Fibroblast of lung (primary cell): ENCODE results near the gene TIAM1. TPM values are rescaled to one million over a fixed set of nuclear protein-coding genes. Genes with fewer than 3 reads are reported as not detected.

ENCODE experiments used
- DNase-seq, 2 donors: peaks; one replicate each; pipeline versions ENCODE4 v3.0.0 to v3.0.0-alpha.2; 2010; ENCODE audit warnings: low read depth in 2 of 2
- H2AFZ ChIP-seq: 2 replicates; pipeline ENCODE4 v1.5.1; 2012; ENCODE audit warnings: low read length, control low read depth, inconsistent platforms
- H3K27ac ChIP-seq: 2 replicates; pipeline ENCODE4 v1.5.1; 2011; ENCODE audit warnings: low read length, control low read depth; ENCODE audit not compliant: insufficient read depth
- H3K27me3 ChIP-seq: 2 replicates; pipeline ENCODE4 v1.5.1; 2011; ENCODE audit warnings: mild to moderate bottlenecking, low read length; ENCODE audit not compliant: control insufficient read depth, insufficient read depth
- H3K36me3 ChIP-seq: 2 replicates; pipeline ENCODE4 v1.5.1; 2011; ENCODE audit warnings: low read length; ENCODE audit not compliant: control insufficient read depth, insufficient read depth
- H3K4me1 ChIP-seq: 2 replicates; pipeline ENCODE4 v1.5.1; 2011; ENCODE audit warnings: low read length; ENCODE audit not compliant: control insufficient read depth, insufficient read depth; ENCODE audit errors: extremely low read depth
- H3K4me2 ChIP-seq: 2 replicates; pipeline ENCODE4 v1.5.1; 2011; ENCODE audit warnings: low read length, control low read depth; ENCODE audit not compliant: insufficient read depth; ENCODE audit errors: extremely low read depth
- H3K4me3 ChIP-seq, 4 experiments: fragments of 200-600 bp in 1 of 4; sonication (generic) in 1 of 4; replicated peaks in 1 of 4; 2 replicates each; pipeline ENCODE4 v1.5.1; 2011 to 2016; ENCODE audit warnings: low read length in 4 of 4, low read depth in 3 of 4, mild to moderate bottlenecking in 3 of 4, control low read depth in 2 of 4, inconsistent platforms in 1 of 4, mixed read lengths in 1 of 4; ENCODE audit not compliant: insufficient read depth in 1 of 4; ENCODE audit errors: control extremely low read depth in 1 of 4
- H3K79me2 ChIP-seq: 2 replicates; pipeline ENCODE4 v1.5.1; 2012; ENCODE audit warnings: mild to moderate bottlenecking, low read length, inconsistent platforms; ENCODE audit not compliant: control insufficient read depth, insufficient read depth
- H3K9ac ChIP-seq: 2 replicates; pipeline ENCODE4 v1.5.1; 2011; ENCODE audit warnings: mild to moderate bottlenecking, low read length, control low read depth; ENCODE audit not compliant: insufficient read depth
- H3K9me3 ChIP-seq: 2 replicates; pipeline ENCODE4 v1.5.1; 2012; ENCODE audit warnings: low read depth, low read length; ENCODE audit not compliant: control insufficient read depth, insufficient read depth
- H4K20me1 ChIP-seq: 2 replicates; pipeline ENCODE4 v1.5.1; 2011; ENCODE audit warnings: low read length; ENCODE audit not compliant: control insufficient read depth, insufficient read depth; ENCODE audit errors: extremely low read depth
- CTCF ChIP-seq, 2 donors: IDR thresholded peaks in 1 of 2; conservative IDR thresholded peaks in 1 of 2; 1 replicate in 1 of 2; 2 replicates in 1 of 2; pipeline ENCODE4 v1.5.1; 2011 to 2012; ENCODE audit warnings: low read length in 2 of 2, control low read depth in 1 of 2, inconsistent platforms in 1 of 2, low read depth in 1 of 2, mild to moderate bottlenecking in 1 of 2
- EZH2 ChIP-seq: IDR thresholded peaks from 2 replicates; pipeline ENCODE4 v1.5.1; 2012; ENCODE audit warnings: low read length, control low read depth, mild to moderate bottlenecking; ENCODE audit errors: missing control alignments
- polyA plus RNA-seq, 2 donors: library from polyadenylated mRNA; depleted of rRNA in 1 of 2; stranded (reverse) in 1 of 2; unstranded in 1 of 2; fragments of >200 nt; gene quantifications; 2 replicates each; pipeline ENCODE4 v1.2.1, GENCODE V29; 2011 to 2012; ENCODE audit warnings: missing spikeins in 1 of 2
- total RNA-seq: library from RNA; depleted of rRNA; stranded (reverse); fragments of >200 nt; gene quantifications from 2 replicates; pipeline ENCODE4 v1.2.1, GENCODE V29; 2014

Gene TIAM1
- total and polyA plus RNA-seq, 2 donors (not counting 1 experiment from before 2014, with no cell fraction given) = under 0.01 to 0.52 TPM

GRCh38 chr21:31141389-31142000 is 202.6 kb downstream of the TIAM1 start:
- H2AFZ ChIP-seq = no peak overlapping the region
- no peak for DNase-seq
- H3K4me1 ChIP-seq = no peaks in the 10 kb centered on the region
- H3K27ac ChIP-seq = no peak overlapping the region
- H3K36me3 ChIP-seq = no peaks in the 10 kb centered on the region
- no peaks in the 10 kb centered on the region for H3K27me3 ChIP-seq
- no peaks in the 10 kb centered on the region for H3K79me2 ChIP-seq
- TF ChIP-seq EZH2 (no peak), CTCF (conservative IDR thresholded peaks at IDR 0.05 in 1 of 2, IDR thresholded peaks at IDR 0.05 in 1 of 2; ENCODE audit: low read depth in 1 of 2, low read length in 2 of 2) (no peak)
- H3K9me3 ChIP-seq = no peaks in the 10 kb centered on the region
- H3K4me3 ChIP-seq = no peak overlapping the region
- no peak overlapping the region for H3K9ac ChIP-seq
- no peaks in the 10 kb centered on the region for H4K20me1 ChIP-seq
- H3K4me2 ChIP-seq = no peak overlapping the region

GRCh38 chr21:31140676-31141075 is 203.4 kb downstream of the TIAM1 start:
- no peaks in the 10 kb centered on the region for H3K27me3 ChIP-seq
- H3K79me2 ChIP-seq = no peaks in the 10 kb centered on the region
- no peak for TF ChIP-seq EZH2
- no peak for TF ChIP-seq CTCF (conservative IDR thresholded peaks at IDR 0.05 in 1 of 2, IDR thresholded peaks at IDR 0.05 in 1 of 2; ENCODE audit: low read depth in 1 of 2, low read length in 2 of 2)
- DNase-seq = no peak
- no peak overlapping the region for H2AFZ ChIP-seq
- H3K4me1 ChIP-seq = no peaks in the 10 kb centered on the region
- H3K9me3 ChIP-seq = no peaks in the 10 kb centered on the region
- no peak overlapping the region for H3K27ac ChIP-seq
- H3K4me3 ChIP-seq = no peak overlapping the region
- H4K20me1 ChIP-seq = no peaks in the 10 kb centered on the region
- no peaks in the 10 kb centered on the region for H3K36me3 ChIP-seq
- no peak overlapping the region for H3K4me2 ChIP-seq
- no peak overlapping the region for H3K9ac ChIP-seq

GRCh38 chr21:31140025-31140424 is 204.0 kb downstream of the TIAM1 start:
- Histone ChIP-seq H3K9ac (no peak overlapping the region), H3K4me2 (no peak overlapping the region), H2AFZ (no peak overlapping the region), H4K20me1 (no peaks in the 10 kb centered on the region), H3K79me2 (no peaks in the 10 kb centered on the region), H3K27me3 (no peaks in the 10 kb centered on the region), H3K9me3 (no peaks in the 10 kb centered on the region), H3K4me3 (no peak overlapping the region), H3K4me1 (no peaks in the 10 kb centered on the region), H3K36me3 (no peaks in the 10 kb centered on the region), H3K27ac (no peak overlapping the region)
- TF ChIP-seq EZH2 = no peak
- TF ChIP-seq CTCF (conservative IDR thresholded peaks at IDR 0.05 in 1 of 2, IDR thresholded peaks at IDR 0.05 in 1 of 2; ENCODE audit: low read depth in 1 of 2, low read length in 2 of 2) = no peak
- no peak for DNase-seq
